Liver (tissue), 9 donors: ENCODE data around the gene SGMS1. TPM values are rescaled to one million over a fixed set of nuclear protein-coding genes. Genes with fewer than 3 reads are reported as not detected.

Experiments used
- DNase-seq: peaks from one replicate; pipeline ENCODE4 v3.0.0-alpha.2; 2017; ENCODE audit warnings: low spot score
- H3K27ac ChIP-seq, 2 donors: one replicate each; pipeline ENCODE4 v1.7.0; 2013; ENCODE audit warnings: inconsistent platforms in 2 of 2, low read length in 2 of 2, control low read depth in 1 of 2, low read depth in 1 of 2, mild to moderate bottlenecking in 1 of 2
- H3K27me3 ChIP-seq, 4 donors: one replicate each; pipeline versions ENCODE4 v1.6.1 to v1.7.0; 2013; ENCODE audit warnings: low read length in 3 of 4, inconsistent platforms in 1 of 4, mild to moderate bottlenecking in 1 of 4, moderate library complexity in 1 of 4; ENCODE audit not compliant: control insufficient read depth in 4 of 4, insufficient read depth in 4 of 4
- H3K36me3 ChIP-seq, 4 donors: one replicate each; pipeline versions ENCODE4 v1.6.1 to v1.7.0; 2013; ENCODE audit warnings: low read length in 3 of 4, mild to moderate bottlenecking in 3 of 4, low read depth in 1 of 4, moderate library complexity in 1 of 4; ENCODE audit not compliant: control insufficient read depth in 4 of 4, insufficient read depth in 3 of 4
- H3K4me1 ChIP-seq, 4 donors: one replicate each; pipeline versions ENCODE4 v1.6.1 to v1.7.0; 2013; ENCODE audit warnings: low read length in 3 of 4, mild to moderate bottlenecking in 3 of 4, moderate library complexity in 1 of 4; ENCODE audit not compliant: control insufficient read depth in 4 of 4, insufficient read depth in 4 of 4
- H3K4me3 ChIP-seq, 3 donors: one replicate each; pipeline versions ENCODE4 v1.6.1 to v1.7.0; 2013; ENCODE audit warnings: low read length in 3 of 3, control low read depth in 1 of 3, low read depth in 1 of 3, mild to moderate bottlenecking in 1 of 3
- H3K9ac ChIP-seq, 2 donors: one replicate each; pipeline ENCODE4 v1.7.0; 2013; ENCODE audit warnings: low read length in 2 of 2, mild to moderate bottlenecking in 2 of 2, moderate library complexity in 2 of 2, control low read depth in 1 of 2, low read depth in 1 of 2
- H3K9me3 ChIP-seq, 4 donors: one replicate each; pipeline versions ENCODE4 v1.6.1 to v1.7.0; 2013; ENCODE audit warnings: low read length in 3 of 4; ENCODE audit not compliant: control insufficient read depth in 4 of 4
- ATF3 ChIP-seq: IDR thresholded peaks from 2 replicates; pipeline ENCODE4 v1.6.1; 2016; ENCODE audit warnings: antibody characterized with exemption
- EGR1 ChIP-seq, 2 donors: IDR thresholded peaks; 2 replicates each; pipeline ENCODE4 v1.6.1; 2016 to 2018; ENCODE audit warnings: antibody characterized with exemption in 2 of 2, low read depth in 2 of 2
- FOXA1 ChIP-seq: IDR thresholded peaks from 2 replicates; pipeline ENCODE4 v1.6.1; 2016; ENCODE audit warnings: antibody characterized with exemption
- FOXA2 ChIP-seq: IDR thresholded peaks from 2 replicates; pipeline ENCODE4 v1.6.1; 2016; ENCODE audit warnings: antibody characterized with exemption
- GABPA ChIP-seq, 2 donors: IDR thresholded peaks in 1 of 2; conservative IDR thresholded peaks in 1 of 2; 2 replicates each; pipeline ENCODE4 v1.6.1; 2016; ENCODE audit warnings: antibody characterized with exemption in 2 of 2, mild to moderate bottlenecking in 1 of 2, moderate library complexity in 1 of 2
- HNF4A ChIP-seq, 2 donors: conservative IDR thresholded peaks; 2 replicates each; pipeline ENCODE4 v1.6.1; 2016; ENCODE audit warnings: antibody characterized with exemption in 2 of 2, mild to moderate bottlenecking in 2 of 2
- HNF4G ChIP-seq: IDR thresholded peaks from 2 replicates; pipeline ENCODE4 v1.6.1; 2016; ENCODE audit warnings: antibody characterized with exemption
- JUND ChIP-seq, 2 donors: IDR thresholded peaks; 2 replicates each; pipeline ENCODE4 v1.6.1; 2016; ENCODE audit warnings: antibody characterized with exemption in 2 of 2
- NR2F2 ChIP-seq: IDR thresholded peaks from 2 replicates; pipeline ENCODE4 v1.6.1; 2016; ENCODE audit warnings: antibody characterized with exemption
- RAD21 ChIP-seq, 2 donors: IDR thresholded peaks; 2 replicates each; pipeline ENCODE4 v1.6.1; 2016; ENCODE audit warnings: antibody characterized with exemption in 2 of 2, mild to moderate bottlenecking in 2 of 2
- RXRA ChIP-seq, 2 donors: IDR thresholded peaks; 2 replicates each; pipeline ENCODE4 v1.6.1; 2017 to 2018; ENCODE audit warnings: antibody characterized with exemption in 2 of 2, mild to moderate bottlenecking in 1 of 2
- SP1 ChIP-seq: IDR thresholded peaks from 2 replicates; pipeline ENCODE4 v1.6.1; 2018; ENCODE audit warnings: antibody characterized with exemption, mild to moderate bottlenecking
- YY1 ChIP-seq: IDR thresholded peaks from 2 replicates; pipeline ENCODE4 v1.6.1; 2016; ENCODE audit warnings: antibody characterized with exemption, mild to moderate bottlenecking
- WGBS: extraction: QIAGEN DNeasy Blood & Tissue Kit; methylation state at CpG from one replicate; pipeline ENCODE4 v1.1.7; 2013; 5-methylcytosine and 5-hydroxymethylcytosine counted together
- polyA plus RNA-seq, 2 donors: library from polyadenylated mRNA; stranded (reverse) in 1 of 2; unstranded in 1 of 2; fragments of 200-250 nt in 1 of 2; fragments of >200 nt in 1 of 2; fragmentation: Nextera tagmentation in 1 of 2; extraction: Ambion mirVana in 1 of 2; gene quantifications; one replicate each; pipeline versions ENCODE4 v1.2.1 to v1.2.3, GENCODE V29; 2013 to 2015
- total RNA-seq, 2 donors: library from RNA; depleted of rRNA; stranded (reverse); fragments of >200 nt; gene quantifications; one replicate each; pipeline ENCODE4 v1.2.3, GENCODE V29; 2014
- TF ChIP-seq, protein P1 (sequence below): IDR thresholded peaks from 2 replicates; pipeline ENCODE4 v1.6.1; 2016; ENCODE audit warnings: antibody characterized with exemption
- TF ChIP-seq, protein P2 (sequence below): IDR thresholded peaks from 2 replicates; pipeline ENCODE4 v1.6.1; 2016; ENCODE audit warnings: antibody characterized with exemption
- donor health status: healthy.
- donor health status: healthy.
- donor health status: healthy.
- donor health status: healthy.
- donor health status: healthy.

Gene SGMS1
- total and polyA plus RNA-seq, 4 donors = 6.8 to 98.2 (median 21.1) TPM

- Histone ChIP-seq H3K27ac (no peak overlapping the region), H3K4me1 (peaks cover 0 to 53% (median 27%) of the 10 kb centered on the region in 4 donors), H3K9me3 (no peaks in the 10 kb centered on the region), H3K4me3 (no peak overlapping the region), H3K27me3 (no peaks in the 10 kb centered on the region), H3K9ac (no peak overlapping the region), H3K36me3 (no peaks in the 10 kb centered on the region)
- TF ChIP-seq ATF3 (no peak), HNF4A (conservative IDR thresholded peaks at IDR 0.05) (no peak), YY1 (no peak), FOXA1 (no peak), JUND (IDR thresholded peaks at IDR 0.05) (no peak), RXRA (IDR thresholded peaks at IDR 0.05) (no peak), HNF4G (no peak), EGR1 (IDR thresholded peaks at IDR 0.05; ENCODE audit: low read depth in 2 of 2) (no peak), GABPA (IDR thresholded peaks at IDR 0.05 in 1 of 2, conservative IDR thresholded peaks at IDR 0.05 in 1 of 2) (no peak), FOXA2 (no peak), NR2F2 (no peak)
- TF ChIP-seq, protein P1, sequence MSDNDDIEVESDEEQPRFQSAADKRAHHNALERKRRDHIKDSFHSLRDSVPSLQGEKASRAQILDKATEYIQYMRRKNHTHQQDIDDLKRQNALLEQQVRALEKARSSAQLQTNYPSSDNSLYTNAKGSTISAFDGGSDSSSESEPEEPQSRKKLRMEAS = no peak
- no peak for DNase-seq
- 94% methylated on average over 6 of the region's 6 CpGs for WGBS
These were observed 203.6 kb downstream of the SGMS1 start for GRCh38 chr10:50420196-50420595.

DNA sequence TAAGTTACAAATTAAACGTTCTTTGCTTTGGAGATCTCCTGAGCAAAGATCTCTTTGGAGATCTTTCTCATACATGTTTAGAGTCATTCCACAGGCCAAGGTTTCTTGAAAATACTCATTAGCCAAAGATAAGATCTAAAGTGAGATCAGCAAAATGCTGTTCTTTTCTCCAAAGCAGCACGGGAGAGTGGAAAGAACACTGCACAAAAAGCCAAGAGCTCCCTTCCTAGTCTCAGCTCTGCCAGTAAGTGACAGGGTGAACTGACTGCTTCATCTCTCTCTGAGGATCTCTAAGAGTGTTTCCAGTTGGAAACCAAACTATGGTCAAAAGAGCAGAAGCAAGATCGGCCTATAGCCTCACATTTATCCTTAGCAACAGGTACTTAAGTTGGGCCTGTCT lies 204.0 kb downstream of the SGMS1 start:
- 75% methylated on average over 3 of the region's 3 CpGs for WGBS
- TF ChIP-seq YY1 (no peak), HNF4A (conservative IDR thresholded peaks at IDR 0.05) (no peak), SP1 (no peak), RXRA (IDR thresholded peaks at IDR 0.05) (no peak), FOXA2 (no peak)
- TF ChIP-seq, protein P1 = no peak
- Histone ChIP-seq H3K4me1 (peaks cover 0 to 58% (median 27%) of the 10 kb centered on the region in 4 donors), H3K27ac (no peak overlapping the region), H3K9me3 (no peaks in the 10 kb centered on the region), H3K4me3 (no peak overlapping the region), H3K36me3 (no peaks in the 10 kb centered on the region), H3K9ac (peak overlapping the region in 1 of 2 donors; percentile 38), H3K27me3 (no peaks in the 10 kb centered on the region)
- DNase-seq = no peak

- Histone ChIP-seq H3K4me1 (peaks cover 0 to 60% (median 30%) of the 10 kb centered on the region in 4 donors), H3K27me3 (no peaks in the 10 kb centered on the region), H3K36me3 (no peaks in the 10 kb centered on the region), H3K9ac (no peak overlapping the region), H3K27ac (no peak overlapping the region), H3K4me3 (no peak overlapping the region), H3K9me3 (no peaks in the 10 kb centered on the region)
- TF ChIP-seq HNF4G (no peak), FOXA1 (no peak), RAD21 (IDR thresholded peaks at IDR 0.05) (no peak), YY1 (no peak), JUND (IDR thresholded peaks at IDR 0.05) (no peak)
- TF ChIP-seq, protein P2, sequence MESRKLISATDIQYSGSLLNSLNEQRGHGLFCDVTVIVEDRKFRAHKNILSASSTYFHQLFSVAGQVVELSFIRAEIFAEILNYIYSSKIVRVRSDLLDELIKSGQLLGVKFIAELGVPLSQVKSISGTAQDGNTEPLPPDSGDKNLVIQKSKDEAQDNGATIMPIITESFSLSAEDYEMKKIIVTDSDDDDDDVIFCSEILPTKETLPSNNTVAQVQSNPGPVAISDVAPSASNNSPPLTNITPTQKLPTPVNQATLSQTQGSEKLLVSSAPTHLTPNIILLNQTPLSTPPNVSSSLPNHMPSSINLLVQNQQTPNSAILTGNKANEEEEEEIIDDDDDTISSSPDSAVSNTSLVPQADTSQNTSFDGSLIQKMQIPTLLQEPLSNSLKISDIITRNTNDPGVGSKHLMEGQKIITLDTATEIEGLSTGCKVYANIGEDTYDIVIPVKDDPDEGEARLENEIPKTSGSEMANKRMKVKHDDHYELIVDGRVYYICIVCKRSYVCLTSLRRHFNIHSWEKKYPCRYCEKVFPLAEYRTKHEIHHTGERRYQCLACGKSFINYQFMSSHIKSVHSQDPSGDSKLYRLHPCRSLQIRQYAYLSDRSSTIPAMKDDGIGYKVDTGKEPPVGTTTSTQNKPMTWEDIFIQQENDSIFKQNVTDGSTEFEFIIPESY = no peak
- DNase-seq = no peak
- WGBS = 66% methylated on average over 3 of the region's 3 CpGs
These were observed 204.7 kb downstream of the SGMS1 start for GRCh38 chr10:50419091-50419490.
